HL-60 (cell line): ENCODE results near the gene FOXD2.

Source experiments
- DNase-seq, 2 experiments: peaks; one replicate each; pipeline ENCODE4 v3.0.0-alpha.2; 2010 to 2020; ENCODE audit warnings: low read depth in 1 of 2, low spot score in 1 of 2
- H3K27ac ChIP-seq: fragments of 250-450 bp; sonication (Bioruptor Pico); replicated peaks from 2 replicates; pipeline ENCODE4 v1.5.1; 2020; ENCODE audit warnings: mild to moderate bottlenecking, moderate library complexity
- H3K27me3 ChIP-seq: fragments of 250-450 bp; sonication (Bioruptor Pico); 2 replicates; pipeline ENCODE4 v1.5.1; 2021; ENCODE audit warnings: mild to moderate bottlenecking, moderate library complexity; ENCODE audit not compliant: insufficient read depth, poor library complexity, severe bottlenecking
- H3K4me3 ChIP-seq: replicated peaks from 2 replicates; pipeline ENCODE4 v1.5.1; 2011; ENCODE audit warnings: mild to moderate bottlenecking, control low read depth, low read length; ENCODE audit not compliant: insufficient read depth
- CTCF ChIP-seq: IDR thresholded peaks from one replicate; pipeline ENCODE4 v1.5.1; 2011; ENCODE audit warnings: low read length, control low read depth, inconsistent platforms; ENCODE audit not compliant: insufficient read depth
- GABPA ChIP-seq: IDR thresholded peaks from 2 replicates; pipeline ENCODE4 v1.6.1; 2012; ENCODE audit warnings: low read depth
- POLR2AphosphoS5 ChIP-seq: IDR thresholded peaks from 2 replicates; pipeline ENCODE4 v1.6.1; 2012; ENCODE audit warnings: low read depth
- REST ChIP-seq: IDR thresholded peaks from 2 replicates; pipeline ENCODE4 v1.6.1; 2012; ENCODE audit warnings: low read depth; ENCODE audit not compliant: insufficient replicate concordance
- SPI1 ChIP-seq: IDR thresholded peaks from 2 replicates; pipeline ENCODE4 v1.6.1; 2012; ENCODE audit warnings: low read depth, mild to moderate bottlenecking, borderline replicate concordance

The FOXD2 gene

GRCh38 chr1:47483651-47484050, 45.8 kb downstream of the FOXD2 start:
- TF ChIP-seq POLR2AphosphoS5 (no peak), GABPA (no peak), REST (no peak), CTCF (no peak)
- no peak for DNase-seq

GRCh38 chr1:47485817-47486216, 48.0 kb downstream of the FOXD2 start:
- no peak for DNase-seq
- no peak overlapping the region for H3K27ac ChIP-seq
- H3K4me3 ChIP-seq: no peak overlapping the region
- TF ChIP-seq GABPA: no peak
- TF ChIP-seq CTCF: no peak
- no peak for TF ChIP-seq REST
- TF ChIP-seq SPI1: no peak
- TF ChIP-seq POLR2AphosphoS5: no peak
- peaks cover 3% of the 10 kb centered on the region for H3K27me3 ChIP-seq

More at GRCh38 chr1:47483651-47484050, 45.8 kb downstream of the FOXD2 start:
- H3K4me3 ChIP-seq: no peak overlapping the region
- H3K27ac ChIP-seq: no peak overlapping the region
- no peaks in the 10 kb centered on the region for H3K27me3 ChIP-seq

- TF ChIP-seq GABPA (no peak), SPI1 (no peak), POLR2AphosphoS5 (no peak), REST (no peak), CTCF (no peak)
- H3K27ac ChIP-seq: no peak overlapping the region
- no peak for DNase-seq
- H3K4me3 ChIP-seq: no peak overlapping the region
- H3K27me3 ChIP-seq: peaks cover 6% of the 10 kb centered on the region
Observed at GRCh38 chr1:47487332-47487731, 49.5 kb downstream of the FOXD2 start.
